Measurements from ENCODE around the gene PAFAH1B1.
"Not testable (repeated sequence)": the region's sequence is repeated elsewhere in the genome, so short reads cannot be mapped to it uniquely, and the experiment has no call there.

Gene PAFAH1B1

DNA sequence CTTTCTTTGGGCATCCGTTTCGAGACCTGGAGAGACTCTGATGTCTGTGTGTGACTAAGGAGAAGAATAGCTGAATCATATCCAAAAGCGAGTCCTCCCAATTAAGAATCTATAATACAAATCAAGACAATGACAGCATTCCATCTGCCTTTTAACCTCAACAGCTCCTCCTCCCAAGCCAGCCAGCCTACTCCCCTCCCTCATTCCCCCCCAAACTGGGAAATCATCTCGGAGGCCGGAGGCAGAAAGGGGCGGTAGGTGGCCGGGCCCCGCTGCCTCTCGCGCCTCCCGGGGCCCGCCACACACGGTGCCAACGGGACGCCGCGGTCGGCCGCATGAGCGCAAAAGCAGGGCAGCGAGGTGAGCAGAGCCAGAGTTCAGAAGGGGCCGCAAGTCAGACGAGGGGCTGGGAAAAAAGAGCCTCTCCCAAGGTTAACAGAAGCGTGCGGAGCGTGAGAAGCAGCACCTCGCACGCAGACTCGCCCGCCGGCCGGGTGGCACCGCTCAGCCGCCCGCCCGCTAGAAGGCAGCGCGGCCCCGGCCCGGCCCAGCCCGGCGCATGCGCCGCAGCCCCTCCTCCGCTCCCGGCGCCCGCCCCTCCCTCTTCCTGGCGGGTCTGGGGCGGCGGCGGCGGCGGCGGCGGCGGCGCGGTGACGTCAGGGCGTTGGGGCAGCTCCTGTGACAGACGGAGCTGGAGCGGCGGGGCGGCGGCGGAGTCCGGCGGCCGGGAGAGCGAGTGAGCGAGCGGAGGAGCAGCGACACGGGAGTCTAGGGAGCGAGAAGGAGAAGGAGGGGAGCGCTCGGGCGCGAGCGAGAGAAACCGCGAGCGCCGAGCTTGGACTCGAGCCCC is at the start of gene PAFAH1B1:
TSS of gene PAFAH1B1 (plus strand) at position 684 of the 850 bp plus-strand sequence. CDS start 44,635 bp downstream, outside the sequence.
- TF ChIP-seq, protein P1, sequence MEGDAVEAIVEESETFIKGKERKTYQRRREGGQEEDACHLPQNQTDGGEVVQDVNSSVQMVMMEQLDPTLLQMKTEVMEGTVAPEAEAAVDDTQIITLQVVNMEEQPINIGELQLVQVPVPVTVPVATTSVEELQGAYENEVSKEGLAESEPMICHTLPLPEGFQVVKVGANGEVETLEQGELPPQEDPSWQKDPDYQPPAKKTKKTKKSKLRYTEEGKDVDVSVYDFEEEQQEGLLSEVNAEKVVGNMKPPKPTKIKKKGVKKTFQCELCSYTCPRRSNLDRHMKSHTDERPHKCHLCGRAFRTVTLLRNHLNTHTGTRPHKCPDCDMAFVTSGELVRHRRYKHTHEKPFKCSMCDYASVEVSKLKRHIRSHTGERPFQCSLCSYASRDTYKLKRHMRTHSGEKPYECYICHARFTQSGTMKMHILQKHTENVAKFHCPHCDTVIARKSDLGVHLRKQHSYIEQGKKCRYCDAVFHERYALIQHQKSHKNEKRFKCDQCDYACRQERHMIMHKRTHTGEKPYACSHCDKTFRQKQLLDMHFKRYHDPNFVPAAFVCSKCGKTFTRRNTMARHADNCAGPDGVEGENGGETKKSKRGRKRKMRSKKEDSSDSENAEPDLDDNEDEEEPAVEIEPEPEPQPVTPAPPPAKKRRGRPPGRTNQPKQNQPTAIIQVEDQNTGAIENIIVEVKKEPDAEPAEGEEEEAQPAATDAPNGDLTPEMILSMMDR (IDR thresholded peaks at IDR 0.05; ENCODE audit: poor library complexity, severe bottlenecking): peak; percentile 38
- Histone ChIP-seq H3K9me3 (ENCODE audit: severe bottlenecking) (no peaks in the 10 kb centered on the region), H3K27ac (ENCODE audit: poor library complexity, severe bottlenecking) (peak within 1 kb of the TSS; percentile 88), H3K27me3 (ENCODE audit: insufficient read depth, poor library complexity, severe bottlenecking) (no peaks in the 10 kb centered on the region), H3K36me3 (ENCODE audit: low read depth) (peaks cover 10% of the 10 kb centered on the region), H3K4me1 (ENCODE audit: insufficient read depth, poor library complexity, severe bottlenecking) (peaks cover 19% of the 10 kb centered on the region), H3K4me3 (ENCODE audit: severe bottlenecking) (peak within 1 kb of the TSS; percentile 95)
- DNase-seq (ENCODE audit: low spot score): peak; percentile 83
- ATAC-seq (ENCODE audit: low read depth): peak; percentile 76

DNA sequence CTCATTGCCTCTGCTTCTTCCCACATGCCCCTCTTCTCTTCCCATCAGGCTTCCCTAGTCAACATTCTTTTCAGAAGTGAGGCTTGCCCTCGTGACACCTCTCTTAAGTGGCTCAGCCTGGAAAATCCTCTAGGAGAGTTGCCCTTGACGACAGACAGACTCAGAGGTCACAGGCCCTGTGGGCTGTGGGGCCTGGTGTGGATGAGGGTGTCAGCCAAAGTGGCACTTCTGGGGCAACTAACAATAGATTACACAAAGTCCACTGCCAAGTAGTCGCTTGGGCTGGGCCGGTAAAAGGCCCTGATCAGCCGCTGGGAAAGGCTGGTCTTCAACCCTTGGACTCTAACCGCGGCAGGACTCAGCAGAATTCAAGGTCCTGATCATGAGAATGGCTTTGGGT is 48.1 kb upstream of the PAFAH1B1 start:
- Histone ChIP-seq H3K9me3 (ENCODE audit: severe bottlenecking) (no peaks in the 10 kb centered on the region), H3K36me3 (ENCODE audit: low read depth) (no peaks in the 10 kb centered on the region), H3K4me1 (ENCODE audit: insufficient read depth, poor library complexity, severe bottlenecking) (peaks cover 3% of the 10 kb centered on the region), H3K4me3 (ENCODE audit: severe bottlenecking) (no peak overlapping the region), H3K27ac (ENCODE audit: poor library complexity, severe bottlenecking) (no peak overlapping the region), H3K27me3 (ENCODE audit: insufficient read depth, poor library complexity, severe bottlenecking) (no peaks in the 10 kb centered on the region)
- DNase-seq (ENCODE audit: low spot score): no peak
- TF ChIP-seq, protein P1 (IDR thresholded peaks at IDR 0.05; ENCODE audit: poor library complexity, severe bottlenecking): no peak
- ATAC-seq (ENCODE audit: low read depth): no peak

DNA sequence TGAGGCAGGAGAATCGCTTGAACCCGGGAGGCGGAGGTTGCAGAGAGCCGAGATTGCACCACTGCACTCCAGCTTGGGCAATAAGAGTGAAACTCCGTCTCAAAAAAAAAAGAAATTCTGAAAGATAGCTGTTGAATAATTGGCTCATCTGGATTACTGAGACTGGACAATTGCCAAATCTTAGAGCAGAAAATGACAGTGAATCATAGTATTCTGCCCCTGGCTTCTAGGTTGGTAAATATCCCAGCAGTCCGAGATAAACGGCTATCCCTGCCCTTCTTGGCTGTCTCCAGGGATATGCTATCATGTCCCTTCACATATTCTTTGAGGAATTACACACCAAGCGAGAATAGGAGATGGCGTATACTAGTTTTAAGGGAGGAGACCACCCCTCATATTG is 46.3 kb upstream of the PAFAH1B1 start:
- Histone ChIP-seq H3K27me3 (ENCODE audit: insufficient read depth, poor library complexity, severe bottlenecking) (no peaks in the 10 kb centered on the region), H3K36me3 (ENCODE audit: low read depth) (no peaks in the 10 kb centered on the region), H3K4me3 (ENCODE audit: severe bottlenecking) (no peak overlapping the region), H3K27ac (ENCODE audit: poor library complexity, severe bottlenecking) (no peak overlapping the region), H3K4me1 (ENCODE audit: insufficient read depth, poor library complexity, severe bottlenecking) (peaks cover 3% of the 10 kb centered on the region), H3K9me3 (ENCODE audit: severe bottlenecking) (no peaks in the 10 kb centered on the region)
- ATAC-seq (ENCODE audit: low read depth) (peak; percentile 86), DNase-seq (ENCODE audit: low spot score) (no peak)
- TF ChIP-seq, protein P1 (IDR thresholded peaks at IDR 0.05; ENCODE audit: poor library complexity, severe bottlenecking): no peak

DNA sequence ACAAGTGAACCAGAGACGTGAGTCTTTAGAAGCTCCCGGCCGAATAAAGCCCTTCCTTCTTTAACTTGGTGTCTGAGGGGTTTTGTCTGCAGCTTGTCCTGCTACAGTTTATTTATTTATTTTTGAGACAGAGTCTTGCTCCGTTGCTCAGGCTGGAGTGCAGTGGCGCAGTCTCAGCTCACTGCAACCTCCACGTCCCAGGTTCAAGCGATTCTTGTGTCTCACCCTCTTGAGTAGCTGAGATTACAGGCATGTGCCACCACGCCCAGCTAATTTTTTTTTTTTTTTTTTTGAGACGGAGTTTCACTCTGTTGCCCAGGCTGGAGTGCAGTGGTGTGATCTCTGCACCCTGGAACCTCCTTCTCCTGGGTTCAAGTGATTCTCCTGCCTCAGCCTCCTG is 45.4 kb upstream of the PAFAH1B1 start:
- not testable (repeated sequence) for ATAC-seq (ENCODE audit: low read depth); DNase-seq (ENCODE audit: low spot score); H3K27ac ChIP-seq (ENCODE audit: poor library complexity, severe bottlenecking); H3K27me3 ChIP-seq (ENCODE audit: insufficient read depth, poor library complexity, severe bottlenecking); H3K9me3 ChIP-seq (ENCODE audit: severe bottlenecking); H3K4me3 ChIP-seq (ENCODE audit: severe bottlenecking); H3K36me3 ChIP-seq (ENCODE audit: low read depth); H3K4me1 ChIP-seq (ENCODE audit: insufficient read depth, poor library complexity, severe bottlenecking)

DNA sequence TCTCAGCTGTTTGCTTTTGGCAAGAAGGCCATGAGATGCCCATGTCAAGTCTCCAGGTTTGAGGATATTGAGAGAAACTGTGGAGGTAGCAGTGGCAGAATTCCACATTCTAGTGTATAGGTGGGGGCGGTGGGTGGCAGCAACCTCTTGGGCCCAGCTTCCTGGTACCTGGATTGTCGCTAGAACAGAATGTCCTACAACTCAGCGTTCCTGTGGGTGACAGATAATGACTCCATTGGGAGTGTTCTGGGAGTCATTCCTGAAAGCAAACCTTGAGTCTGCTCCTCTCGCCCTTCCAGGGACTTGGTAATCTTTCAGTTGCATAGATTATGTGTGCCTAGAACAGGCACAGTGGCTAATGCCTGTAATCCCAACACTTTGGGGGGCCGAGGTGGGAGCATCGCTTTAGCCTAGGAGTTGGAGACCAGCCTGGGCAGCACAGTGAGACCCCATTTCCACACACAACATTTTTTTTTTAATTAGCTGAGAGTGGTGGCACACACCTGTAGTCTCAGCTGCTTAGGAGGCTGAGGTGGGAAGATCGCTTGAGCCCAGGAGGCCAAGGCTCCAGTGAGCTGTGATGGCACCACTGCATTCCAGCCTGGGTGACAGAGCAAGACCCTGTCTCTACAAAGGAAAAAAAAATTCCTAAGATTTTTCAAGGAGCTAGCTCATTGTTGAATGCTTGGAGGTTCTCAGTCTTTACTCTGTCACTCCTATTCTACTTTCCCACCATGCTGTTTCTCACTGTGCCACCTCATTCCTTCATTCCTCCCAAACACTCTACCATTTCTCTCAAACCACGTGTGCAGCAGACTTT is 43.9 kb upstream of the PAFAH1B1 start:
- Histone ChIP-seq H3K4me1 (ENCODE audit: insufficient read depth, poor library complexity, severe bottlenecking) (peaks cover 3% of the 10 kb centered on the region), H3K27ac (ENCODE audit: poor library complexity, severe bottlenecking) (no peak overlapping the region), H3K36me3 (ENCODE audit: low read depth) (no peaks in the 10 kb centered on the region), H3K4me3 (ENCODE audit: severe bottlenecking) (no peak overlapping the region), H3K9me3 (ENCODE audit: severe bottlenecking) (no peaks in the 10 kb centered on the region), H3K27me3 (ENCODE audit: insufficient read depth, poor library complexity, severe bottlenecking) (no peaks in the 10 kb centered on the region)
- ATAC-seq (ENCODE audit: low read depth) (no peak), DNase-seq (ENCODE audit: low spot score) (no peak)
- TF ChIP-seq, protein P1 (IDR thresholded peaks at IDR 0.05; ENCODE audit: poor library complexity, severe bottlenecking): no peak

Measured in RWPE2 (cell line).